SK-N-MC (cell line): ENCODE results near the gene STAT4.

Experiments used
- EZH2 ChIP-seq: fragments of 200-600 bp; sonication (generic); IDR thresholded peaks from one replicate; pipeline ENCODE4 v1.6.1; 2017; ENCODE audit warnings: antibody characterized with exemption
- FOXP2 ChIP-seq: optimal IDR thresholded peaks from 2 replicates; pipeline ENCODE3; 2011; ENCODE audit warnings: mild to moderate bottlenecking, moderate library complexity; ENCODE audit not compliant: insufficient read depth; ENCODE audit errors: extremely low read length, control extremely low read depth
- POLR2AphosphoS5 ChIP-seq: IDR thresholded peaks from 2 replicates; pipeline ENCODE4 v1.6.1; 2012; ENCODE audit warnings: mild to moderate bottlenecking, low read depth, low read length, borderline replicate concordance

GRCh38 chr2:190982262-190983034 is 168.3 kb downstream of the STAT4 start:
- TF ChIP-seq EZH2: no peak
- no peak for TF ChIP-seq POLR2AphosphoS5
- TF ChIP-seq FOXP2: no peak
